Glutamatergic neuron (in vitro differentiated cells): Measurements from ENCODE around the gene CACNA1C. TPM values are rescaled to one million over a fixed set of nuclear protein-coding genes. Genes with fewer than 3 reads are reported as not detected.

Experiments
- DNase-seq: peaks from one replicate; pipeline ENCODE4 v3.0.0; 2022
- H3K27ac Mint-ChIP-seq: one replicate; pipeline ENCODE4 v1.8.0; 2020; ENCODE audit warnings: mild to moderate bottlenecking, mixed read lengths, inconsistent platforms; ENCODE audit not compliant: unreplicated experiment
- H3K27me3 Mint-ChIP-seq: one replicate; pipeline ENCODE4 v1.8.0; 2020; ENCODE audit warnings: mild to moderate bottlenecking, moderate library complexity, mixed read lengths, inconsistent platforms; ENCODE audit not compliant: unreplicated experiment
- H3K36me3 Mint-ChIP-seq: one replicate; pipeline ENCODE4 v1.8.0; 2020; ENCODE audit warnings: mild to moderate bottlenecking, mixed read lengths, inconsistent platforms; ENCODE audit not compliant: unreplicated experiment
- H3K4me1 Mint-ChIP-seq: one replicate; pipeline ENCODE4 v1.8.0; 2020; ENCODE audit warnings: mild to moderate bottlenecking, low read depth, mixed read lengths, inconsistent platforms; ENCODE audit not compliant: unreplicated experiment
- H3K4me3 Mint-ChIP-seq: one replicate; pipeline ENCODE4 v1.8.0; 2020; ENCODE audit warnings: mild to moderate bottlenecking, mixed read lengths, inconsistent platforms; ENCODE audit not compliant: unreplicated experiment
- H3K9me3 Mint-ChIP-seq: one replicate; pipeline ENCODE4 v1.8.0; 2020; ENCODE audit warnings: mild to moderate bottlenecking, moderate library complexity, mixed read lengths, inconsistent platforms; ENCODE audit not compliant: unreplicated experiment
- CTCF ChIP-seq: fragments of 200-600 bp; sonication (generic); IDR thresholded peaks from one replicate; pipeline ENCODE4 v1.5.0; 2021; ENCODE audit not compliant: partially characterized antibody, unreplicated experiment
- total RNA-seq: library from RNA; stranded (reverse); fragmentation: NEBNext Ultra II Directional; extraction: Animal tissue kit (Norgen Biotek cat#: 25700); gene quantifications from one replicate; pipeline ENCODE4 v1.2.1, GENCODE V29; 2021; ENCODE audit not compliant: unreplicated experiment

Gene CACNA1C
- total RNA-seq, 1 donor from 2014 or later = 11.0 TPM

DNA sequence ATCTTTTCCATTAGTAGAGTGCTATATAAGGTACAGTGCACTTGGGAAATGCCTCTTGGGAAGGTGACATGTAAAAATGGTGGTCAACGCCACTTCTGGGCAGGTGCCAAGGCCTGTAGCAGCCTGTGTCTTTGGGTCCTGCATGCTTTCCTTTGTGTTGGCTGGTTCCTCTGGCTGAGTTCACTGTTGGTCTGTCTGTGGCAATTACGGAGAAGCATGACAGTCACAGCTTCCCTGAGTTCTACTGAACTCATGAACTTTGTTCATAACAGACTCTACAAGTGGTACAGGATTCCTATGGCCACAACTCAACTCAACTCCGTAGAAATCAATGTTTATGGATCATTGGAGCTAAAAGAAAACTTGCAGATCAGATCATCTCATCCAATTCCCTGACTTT is 98.0 kb downstream of the CACNA1C start:
- H3K9me3 Mint-ChIP-seq = no peaks in the 10 kb centered on the region
- H3K27ac Mint-ChIP-seq = no peak overlapping the region
- peaks cover 3% of the 10 kb centered on the region for H3K27me3 Mint-ChIP-seq
- DNase-seq = no peak
- H3K36me3 Mint-ChIP-seq = peaks cover 11% of the 10 kb centered on the region
- TF ChIP-seq CTCF = no peak
- no peak overlapping the region for H3K4me3 Mint-ChIP-seq
- peaks cover 13% of the 10 kb centered on the region for H3K4me1 Mint-ChIP-seq

GRCh38 chr12:2151391-2151790 is 98.6 kb downstream of the CACNA1C start:
- TF ChIP-seq CTCF = no peak
- peaks cover 8% of the 10 kb centered on the region for H3K4me1 Mint-ChIP-seq
- no peak overlapping the region for H3K4me3 Mint-ChIP-seq
- peaks cover 3% of the 10 kb centered on the region for H3K27me3 Mint-ChIP-seq
- no peaks in the 10 kb centered on the region for H3K9me3 Mint-ChIP-seq
- H3K27ac Mint-ChIP-seq = no peak overlapping the region
- peaks cover 11% of the 10 kb centered on the region for H3K36me3 Mint-ChIP-seq
- no peak for DNase-seq

DNA sequence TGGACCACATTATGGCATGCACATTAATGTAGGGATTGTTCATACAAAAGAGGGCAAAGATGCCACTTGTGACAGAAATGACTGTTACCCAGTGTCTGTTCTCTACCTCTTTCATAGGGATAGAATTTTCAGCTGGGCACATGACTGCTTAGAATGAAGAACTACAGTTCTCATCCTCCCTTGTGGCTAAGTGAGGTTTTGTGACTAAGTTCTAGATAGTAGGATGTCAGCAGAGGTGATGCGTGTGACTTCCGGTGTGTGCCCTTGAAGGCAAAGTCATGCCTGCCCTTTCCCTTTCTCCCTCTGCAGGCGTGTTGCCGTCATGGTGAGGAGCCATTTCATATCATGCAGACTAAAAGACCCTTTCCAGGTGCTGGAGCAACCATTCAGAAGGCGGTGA is 99.3 kb downstream of the CACNA1C start:
- H3K4me1 Mint-ChIP-seq = peaks cover 7% of the 10 kb centered on the region
- DNase-seq = no peak
- no peak overlapping the region for H3K27ac Mint-ChIP-seq
- H3K4me3 Mint-ChIP-seq = no peak overlapping the region
- no peaks in the 10 kb centered on the region for H3K9me3 Mint-ChIP-seq
- peaks cover 3% of the 10 kb centered on the region for H3K27me3 Mint-ChIP-seq
- peaks cover 11% of the 10 kb centered on the region for H3K36me3 Mint-ChIP-seq
- no peak for TF ChIP-seq CTCF

GRCh38 chr12:2154050-2154449 is 101.3 kb downstream of the CACNA1C start:
- TF ChIP-seq CTCF = no peak
- Mint-ChIP-seq H3K4me3 (no peak overlapping the region), H3K27me3 (peaks cover 3% of the 10 kb centered on the region)

DNA sequence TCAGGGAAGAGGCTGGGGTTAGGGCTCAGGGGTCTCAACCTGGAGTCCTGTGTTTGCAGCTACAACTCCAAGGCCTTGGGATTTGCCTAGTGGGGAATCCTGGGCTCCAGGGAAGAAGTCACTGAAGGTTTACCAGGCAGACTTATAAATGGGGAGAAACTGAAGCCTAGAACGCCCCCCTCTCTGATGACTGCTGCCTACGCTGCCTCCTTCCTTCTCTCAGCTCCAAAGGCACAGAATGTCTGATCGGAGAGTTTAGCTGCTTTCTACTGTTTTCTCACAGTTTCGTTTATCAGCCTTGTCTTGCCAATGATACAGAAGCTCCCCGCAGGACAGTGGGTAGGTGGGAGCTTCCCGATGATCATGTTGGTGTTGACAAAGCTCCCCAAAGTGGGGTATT is 101.7 kb downstream of the CACNA1C start:
- H3K36me3 Mint-ChIP-seq = peaks cover 2% of the 10 kb centered on the region
- no peak for TF ChIP-seq CTCF
- H3K9me3 Mint-ChIP-seq = peaks cover 2% of the 10 kb centered on the region
- H3K27me3 Mint-ChIP-seq = peaks cover 3% of the 10 kb centered on the region
- no peak overlapping the region for H3K4me3 Mint-ChIP-seq
- H3K4me1 Mint-ChIP-seq = peaks cover 7% of the 10 kb centered on the region
- no peak overlapping the region for H3K27ac Mint-ChIP-seq
- DNase-seq = no peak

More at GRCh38 chr12:2154050-2154449, 101.3 kb downstream of the CACNA1C start:
- peaks cover 2% of the 10 kb centered on the region for H3K9me3 Mint-ChIP-seq
- H3K27ac Mint-ChIP-seq = no peak overlapping the region
- H3K4me1 Mint-ChIP-seq = peaks cover 7% of the 10 kb centered on the region
- DNase-seq = no peak
- H3K36me3 Mint-ChIP-seq = peaks cover 7% of the 10 kb centered on the region
